CD4-positive, alpha-beta memory T cell (primary cell): ENCODE measurements around the gene PUS1. TPM values are rescaled to one million over a fixed set of nuclear protein-coding genes. Genes with fewer than 3 reads are reported as not detected.

Experiments
- CTCF ChIA-PET: fragments of 350-600 bp; sonication (Branson Sonifier 250); formaldehyde crosslinking; loops from one replicate; lab custom pipeline; 2021; ENCODE audit warnings: inconsistent platforms; ENCODE audit not compliant: partially characterized antibody; lab: Charles Lee
- POLR2A ChIA-PET: fragments of 350-600 bp; sonication (Branson Sonifier 250); formaldehyde crosslinking; loops from one replicate; lab custom pipeline; 2021; ENCODE audit not compliant: partially characterized antibody; lab: Charles Lee
- DNase-seq, 5 donors: peaks; one replicate each; pipeline versions ENCODE4 v3.0.0 to v3.0.0-alpha.2; 2020 to 2022; ENCODE audit warnings: mixed read lengths in 1 of 5
- H3K27ac ChIP-seq: one replicate; pipeline ENCODE4 v1.7.0; 2013; ENCODE audit warnings: low read depth, low read length
- H3K27me3 ChIP-seq: 2 replicates; pipeline ENCODE4 v1.7.0; 2013; ENCODE audit warnings: mild to moderate bottlenecking, low read length, moderate library complexity; ENCODE audit not compliant: insufficient read depth
- H3K36me3 ChIP-seq: 2 replicates; pipeline ENCODE4 v1.7.0; 2013; ENCODE audit warnings: mild to moderate bottlenecking, low read length, moderate library complexity; ENCODE audit not compliant: insufficient read depth
- H3K4me1 ChIP-seq: 2 replicates; pipeline ENCODE4 v1.7.0; 2013; ENCODE audit warnings: mild to moderate bottlenecking, low read length, moderate library complexity; ENCODE audit not compliant: insufficient read depth
- H3K4me3 ChIP-seq, 2 donors: one replicate each; pipeline ENCODE4 v1.7.0; 2013; ENCODE audit warnings: low read length in 2 of 2, mild to moderate bottlenecking in 1 of 2
- H3K9me3 ChIP-seq, 2 donors: one replicate each; pipeline ENCODE4 v1.7.0; 2013; ENCODE audit warnings: low read length in 2 of 2, control low read depth in 1 of 2; ENCODE audit not compliant: control insufficient read depth in 1 of 2
- H3K27ac Mint-ChIP-seq, 7 donors: one replicate each; pipeline ENCODE4 v1.8.0; 2020 to 2021; ENCODE audit warnings: mixed read lengths in 7 of 7, mild to moderate bottlenecking in 6 of 7, inconsistent platforms in 3 of 7, moderate library complexity in 3 of 7
- H3K27me3 Mint-ChIP-seq, 2 donors: one replicate each; pipeline ENCODE4 v1.8.0; 2020 to 2021; ENCODE audit warnings: mixed read lengths in 2 of 2
- H3K36me3 Mint-ChIP-seq, 2 donors: one replicate each; pipeline ENCODE4 v1.8.0; 2020 to 2021; ENCODE audit warnings: mixed read lengths in 2 of 2, inconsistent platforms in 1 of 2, mild to moderate bottlenecking in 1 of 2
- H3K4me1 Mint-ChIP-seq, 4 donors: one replicate each; pipeline ENCODE4 v1.8.0; 2020 to 2021; ENCODE audit warnings: mixed read lengths in 4 of 4, mild to moderate bottlenecking in 1 of 4
- H3K4me3 Mint-ChIP-seq, 8 donors: one replicate each; pipeline ENCODE4 v1.8.0; 2020 to 2021; ENCODE audit warnings: mixed read lengths in 8 of 8, mild to moderate bottlenecking in 7 of 8, moderate library complexity in 6 of 8, inconsistent platforms in 3 of 8
- H3K9me3 Mint-ChIP-seq, 8 donors: one replicate each; pipeline ENCODE4 v1.8.0; 2020 to 2021; ENCODE audit warnings: mixed read lengths in 8 of 8, mild to moderate bottlenecking in 5 of 8, inconsistent platforms in 3 of 8, moderate library complexity in 1 of 8
- intact Hi-C: fragments of 100-400 bp; cut with micrococcal nuclease; formaldehyde crosslinking; loops from one replicate; pipeline ENCODE4 v1.15.1; 2023
- polyA plus RNA-seq, 2 donors: library from polyadenylated mRNA; unstranded; fragments of 300-500 nt; fragmentation: Illumina TruSeq; gene quantifications; one replicate each; pipeline ENCODE4 v1.2.3, GENCODE V29; 2021
- total RNA-seq, 2 experiments: library from RNA; stranded (reverse); gene quantifications; one replicate each; pipeline ENCODE4 v1.2.3, GENCODE V29; 2021

The PUS1 gene
- total and polyA plus RNA-seq, 4 experiments from 2014 or later = 12.0 to 48.1 (median 34.9) TPM

DNA sequence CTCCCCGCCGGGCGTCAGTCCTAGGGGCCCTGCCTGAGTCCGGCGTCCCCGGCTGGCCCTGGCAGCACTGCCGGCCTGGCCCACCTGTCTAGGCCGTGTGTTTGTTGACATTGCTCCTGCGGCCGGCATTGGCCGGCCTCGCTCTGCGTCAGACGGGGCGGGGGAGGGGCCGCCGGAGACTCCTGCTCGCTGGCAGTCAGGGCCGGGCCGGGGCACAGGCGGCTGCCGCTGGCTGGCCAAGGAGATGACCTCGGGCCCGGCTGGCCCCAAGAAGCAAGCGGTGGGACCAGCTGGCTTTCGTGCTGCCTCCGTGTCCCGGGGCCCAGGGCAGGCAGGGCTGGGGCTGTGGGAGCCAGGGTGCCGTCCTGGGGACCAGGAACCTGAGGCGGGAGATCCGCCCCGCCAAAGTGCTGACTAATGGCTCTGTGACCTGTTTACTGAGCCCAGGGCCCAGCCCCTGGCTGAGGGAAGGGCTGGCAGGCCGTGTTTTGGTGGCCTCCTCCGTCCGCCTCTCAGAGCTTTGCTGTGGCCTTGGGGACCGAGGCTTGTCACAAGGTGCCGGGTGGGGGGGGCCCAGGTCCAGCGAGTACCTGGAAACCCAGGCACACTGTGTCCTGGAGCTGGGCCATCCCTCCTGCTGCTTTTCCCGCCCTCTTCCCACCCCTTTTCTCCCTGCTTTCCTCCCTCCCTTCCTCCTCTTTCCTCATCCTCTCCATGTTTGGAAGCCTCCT is 32.8 kb upstream of the PUS1 start:
- peak; percentile 54 to 69 (median 64) for DNase-seq
- ChIA-PET POLR2A (interaction anchor here (1.1 to 3.7 kb wide), 4 partner anchors 11 to 53 kb away, joined by 3 to 28 read pairs (median 4); partner anchors contain the start of genes EP400 and PUS1), CTCF (interaction anchor here (1.1 kb wide), 1 partner anchor 46 kb away, joined by 3 read pairs; no protein-coding TSS in a partner anchor)
- H3K4me3 Mint-ChIP-seq = peak overlapping the region; percentile 38 to 93 (median 88)
- H3K4me3 ChIP-seq = peak overlapping the region; percentile 23 to 62
- intact Hi-C loops = no loop called here
- H3K4me1 ChIP-seq = peaks cover 9% of the 10 kb centered on the region
- H3K9me3 Mint-ChIP-seq = peaks cover 0 to 1% (median 0%) of the 10 kb centered on the region in 8 donors
- no peaks in the 10 kb centered on the region for H3K9me3 ChIP-seq
- peak overlapping the region; percentile 52 for H3K27ac ChIP-seq
- H3K27ac Mint-ChIP-seq = peak overlapping the region in 5 of 7 donors; percentile 12 to 94 (median 85)
- H3K27me3 ChIP-seq = no peaks in the 10 kb centered on the region
- H3K36me3 ChIP-seq = no peaks in the 10 kb centered on the region
- H3K27me3 Mint-ChIP-seq = no peaks in the 10 kb centered on the region
- H3K4me1 Mint-ChIP-seq = peaks cover 6 to 41% (median 20%) of the 10 kb centered on the region in 4 donors
- H3K36me3 Mint-ChIP-seq = peaks cover 0 to 7% of the 10 kb centered on the region in 2 donors

DNA sequence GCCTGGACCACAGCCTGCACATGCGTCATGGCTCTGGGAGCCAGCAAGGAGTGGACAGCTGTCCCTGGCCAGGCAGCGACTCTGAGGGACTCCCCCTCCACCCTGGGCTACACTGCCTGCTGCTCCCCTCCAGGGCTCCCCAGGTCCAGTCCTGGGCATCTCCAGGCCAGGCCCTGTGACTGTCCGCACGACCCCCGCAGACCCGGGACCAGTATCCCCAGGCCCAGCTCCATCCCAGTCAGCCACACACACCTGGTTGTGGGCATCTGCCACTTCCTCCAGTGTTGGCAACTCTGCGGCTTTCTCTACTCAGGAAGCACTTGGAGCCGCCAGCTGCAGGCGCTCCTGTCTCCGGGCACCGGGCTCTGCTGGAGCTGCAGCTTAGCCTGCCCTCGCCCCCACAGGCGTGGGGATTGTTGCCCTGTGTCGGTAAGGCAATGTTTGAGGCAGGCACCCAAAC is 32.2 kb upstream of the PUS1 start:
- no peaks in the 10 kb centered on the region for H3K27me3 Mint-ChIP-seq
- POLR2A ChIA-PET = interaction anchor here (1.1 to 3.7 kb wide), 4 partner anchors 10 to 53 kb away, joined by 3 to 28 read pairs (median 4); partner anchors contain the start of genes EP400 and PUS1
- H3K4me1 Mint-ChIP-seq = peaks cover 6 to 41% (median 20%) of the 10 kb centered on the region in 4 donors
- H3K4me1 ChIP-seq = peaks cover 9% of the 10 kb centered on the region
- H3K27ac ChIP-seq = peak overlapping the region; percentile 52
- intact Hi-C loops = no loop called here
- H3K27ac Mint-ChIP-seq = peak overlapping the region in 3 of 7 donors; percentile 30 to 84 (median 50)
- H3K9me3 Mint-ChIP-seq = peaks cover 0 to 1% (median 0%) of the 10 kb centered on the region in 8 donors
- no peak for DNase-seq
- H3K36me3 Mint-ChIP-seq = peaks cover 0 to 7% of the 10 kb centered on the region in 2 donors
- H3K36me3 ChIP-seq = no peaks in the 10 kb centered on the region
- H3K4me3 ChIP-seq = peak overlapping the region in 1 of 2 donors; percentile 62
- CTCF ChIA-PET = interaction anchor here (1.1 kb wide), 1 partner anchor 47 kb away, joined by 3 read pairs; no protein-coding TSS in a partner anchor
- H3K27me3 ChIP-seq = no peaks in the 10 kb centered on the region
- peak overlapping the region; percentile 38 to 93 (median 80) for H3K4me3 Mint-ChIP-seq
- no peaks in the 10 kb centered on the region for H3K9me3 ChIP-seq

GRCh38 chr12:131897276-131897675 is 31.8 kb upstream of the PUS1 start:
- Histone ChIP-seq H3K36me3 (no peaks in the 10 kb centered on the region), H3K27ac (no peak overlapping the region), H3K27me3 (no peaks in the 10 kb centered on the region), H3K4me3 (no peak overlapping the region), H3K4me1 (peaks cover 9% of the 10 kb centered on the region), H3K9me3 (no peaks in the 10 kb centered on the region)
- Mint-ChIP-seq H3K9me3 (peaks cover 0 to 1% (median 0%) of the 10 kb centered on the region in 8 donors), H3K4me3 (peak overlapping the region; percentile 21 to 93 (median 46)), H3K4me1 (peaks cover 6 to 44% (median 20%) of the 10 kb centered on the region in 4 donors), H3K36me3 (peaks cover 0 to 7% of the 10 kb centered on the region in 2 donors), H3K27ac (peak overlapping the region in 2 of 7 donors; percentile 30 to 55), H3K27me3 (no peaks in the 10 kb centered on the region)
- CTCF ChIA-PET = interaction anchor here (1.1 kb wide), 1 partner anchor 47 kb away, joined by 3 read pairs; no protein-coding TSS in a partner anchor
- intact Hi-C loops = no loop called here
- DNase-seq = no peak
- POLR2A ChIA-PET = interaction anchor here (3.7 kb wide), 1 partner anchor 32 kb away, joined by 28 read pairs; the partner anchor contains the start of gene PUS1

DNA sequence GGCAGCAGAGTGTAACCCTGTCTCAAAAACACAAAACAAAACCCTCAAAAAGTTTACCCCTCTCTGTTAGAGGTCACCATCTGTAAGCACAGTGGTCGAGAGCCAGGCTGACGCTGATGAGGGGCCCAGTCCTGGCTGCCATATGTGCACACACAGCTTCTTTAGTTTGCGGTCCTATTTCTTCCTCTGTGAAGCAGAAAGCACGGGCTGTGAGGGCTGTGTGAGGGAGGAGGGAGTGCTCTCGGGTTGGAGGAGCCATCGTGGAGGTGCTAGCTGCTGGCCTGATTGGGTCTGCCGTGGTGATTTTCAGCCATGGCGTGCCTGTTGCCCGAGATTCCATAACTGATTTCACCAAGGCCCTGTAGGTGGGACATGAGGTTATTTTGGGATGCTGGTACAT is 31.2 kb upstream of the PUS1 start:
- CTCF ChIA-PET = no interaction called here
- Histone ChIP-seq H3K9me3 (no peaks in the 10 kb centered on the region), H3K4me1 (peaks cover 9% of the 10 kb centered on the region), H3K27ac (no peak overlapping the region), H3K36me3 (no peaks in the 10 kb centered on the region), H3K27me3 (no peaks in the 10 kb centered on the region), H3K4me3 (no peak overlapping the region)
- Mint-ChIP-seq H3K36me3 (peaks cover 0 to 7% of the 10 kb centered on the region in 2 donors), H3K27me3 (no peaks in the 10 kb centered on the region), H3K4me1 (peaks cover 6 to 47% (median 20%) of the 10 kb centered on the region in 4 donors), H3K4me3 (peak overlapping the region in 7 of 8 donors; percentile 4 to 62 (median 32)), H3K9me3 (no peaks in the 10 kb centered on the region), H3K27ac (peak overlapping the region in 3 of 7 donors; percentile 55 to 63 (median 55))
- DNase-seq = no peak
- intact Hi-C loops = no loop called here
- POLR2A ChIA-PET = interaction anchor here (3.7 kb wide), 1 partner anchor 31 kb away, joined by 28 read pairs; the partner anchor contains the start of gene PUS1

DNA sequence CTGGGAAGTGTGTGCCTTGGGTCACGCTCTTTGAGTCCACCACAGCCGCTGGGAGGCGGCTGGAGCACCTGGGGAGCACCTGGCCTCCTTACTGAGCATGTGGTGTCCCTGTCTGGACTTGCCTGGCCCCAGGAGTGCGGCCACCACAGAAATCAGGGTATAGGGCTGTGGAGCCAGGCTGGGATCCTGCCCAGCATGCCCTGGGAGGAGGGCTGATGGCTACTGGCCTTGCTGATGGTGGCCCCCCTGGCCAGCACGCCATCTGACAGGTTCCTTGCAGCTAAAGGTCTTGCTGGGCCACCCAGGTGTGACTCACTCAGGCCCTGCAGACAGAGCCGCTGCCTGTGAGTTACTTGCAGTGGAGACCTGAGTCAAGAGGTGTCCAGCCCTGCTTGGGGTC is 28.7 kb upstream of the PUS1 start:
- intact Hi-C loops = no loop called here
- ChIA-PET POLR2A (interaction anchor here (1.1 kb wide), 1 partner anchor 29 kb away, joined by 3 read pairs; no protein-coding TSS in a partner anchor), CTCF (no interaction called here)
- H3K27me3 Mint-ChIP-seq = no peaks in the 10 kb centered on the region
- DNase-seq = no peak
- H3K36me3 Mint-ChIP-seq = peaks cover 0 to 6% of the 10 kb centered on the region in 2 donors
- Histone ChIP-seq H3K27me3 (no peaks in the 10 kb centered on the region), H3K4me1 (peaks cover 20% of the 10 kb centered on the region), H3K9me3 (no peaks in the 10 kb centered on the region), H3K27ac (no peak overlapping the region), H3K4me3 (no peak overlapping the region), H3K36me3 (no peaks in the 10 kb centered on the region)
- peak overlapping the region in 1 of 8 donors; percentile 53 for H3K4me3 Mint-ChIP-seq
- no peaks in the 10 kb centered on the region for H3K9me3 Mint-ChIP-seq
- peaks cover 8 to 42% (median 26%) of the 10 kb centered on the region in 4 donors for H3K4me1 Mint-ChIP-seq
- H3K27ac Mint-ChIP-seq = no peak overlapping the region

- CTCF ChIA-PET = no interaction called here
- Histone ChIP-seq H3K4me3 (no peak overlapping the region), H3K4me1 (peaks cover 18% of the 10 kb centered on the region), H3K36me3 (no peaks in the 10 kb centered on the region), H3K27ac (no peak overlapping the region), H3K27me3 (no peaks in the 10 kb centered on the region), H3K9me3 (no peaks in the 10 kb centered on the region)
- Mint-ChIP-seq H3K9me3 (no peaks in the 10 kb centered on the region), H3K27ac (no peak overlapping the region), H3K36me3 (peaks cover 0 to 2% of the 10 kb centered on the region in 2 donors), H3K4me1 (peaks cover 8 to 40% (median 21%) of the 10 kb centered on the region in 4 donors), H3K27me3 (no peaks in the 10 kb centered on the region), H3K4me3 (no peak overlapping the region)
- no peak for DNase-seq
- intact Hi-C loops = no loop called here
- POLR2A ChIA-PET = no interaction called here
Measured at GRCh38 chr12:131901431-131902331, 27.4 kb upstream of the PUS1 start.
